GM21723 (cell line): ENCODE results near the gene TKTL1.
A peak's percentile ranks its signal among the peaks of the same experiment; 100 is the strongest.
"Not testable (repeated sequence)": the region's sequence is repeated elsewhere in the genome, so short reads cannot be mapped to it uniquely, and the experiment has no call there.

ENCODE experiments used
- ATAC-seq: cut with Tn5 transposase; IDR thresholded peaks from one replicate; pipeline ENCODE4 v1.9.1; 2021; ENCODE audit warnings: mild to moderate bottlenecking, moderate library complexity; ENCODE audit not compliant: unreplicated experiment

TKTL1 gene, protein sequence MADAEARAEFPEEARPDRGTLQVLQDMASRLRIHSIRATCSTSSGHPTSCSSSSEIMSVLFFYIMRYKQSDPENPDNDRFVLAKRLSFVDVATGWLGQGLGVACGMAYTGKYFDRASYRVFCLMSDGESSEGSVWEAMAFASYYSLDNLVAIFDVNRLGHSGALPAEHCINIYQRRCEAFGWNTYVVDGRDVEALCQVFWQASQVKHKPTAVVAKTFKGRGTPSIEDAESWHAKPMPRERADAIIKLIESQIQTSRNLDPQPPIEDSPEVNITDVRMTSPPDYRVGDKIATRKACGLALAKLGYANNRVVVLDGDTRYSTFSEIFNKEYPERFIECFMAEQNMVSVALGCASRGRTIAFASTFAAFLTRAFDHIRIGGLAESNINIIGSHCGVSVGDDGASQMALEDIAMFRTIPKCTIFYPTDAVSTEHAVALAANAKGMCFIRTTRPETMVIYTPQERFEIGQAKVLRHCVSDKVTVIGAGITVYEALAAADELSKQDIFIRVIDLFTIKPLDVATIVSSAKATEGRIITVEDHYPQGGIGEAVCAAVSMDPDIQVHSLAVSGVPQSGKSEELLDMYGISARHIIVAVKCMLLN

GRCh38 chrX:154295664-154296310 is at the start of gene TKTL1:
TSS of gene TKTL1 (plus strand) at chrX:154295795. CDS start at chrX:154295860, 65 bp downstream.
- no peak for ATAC-seq

DNA sequence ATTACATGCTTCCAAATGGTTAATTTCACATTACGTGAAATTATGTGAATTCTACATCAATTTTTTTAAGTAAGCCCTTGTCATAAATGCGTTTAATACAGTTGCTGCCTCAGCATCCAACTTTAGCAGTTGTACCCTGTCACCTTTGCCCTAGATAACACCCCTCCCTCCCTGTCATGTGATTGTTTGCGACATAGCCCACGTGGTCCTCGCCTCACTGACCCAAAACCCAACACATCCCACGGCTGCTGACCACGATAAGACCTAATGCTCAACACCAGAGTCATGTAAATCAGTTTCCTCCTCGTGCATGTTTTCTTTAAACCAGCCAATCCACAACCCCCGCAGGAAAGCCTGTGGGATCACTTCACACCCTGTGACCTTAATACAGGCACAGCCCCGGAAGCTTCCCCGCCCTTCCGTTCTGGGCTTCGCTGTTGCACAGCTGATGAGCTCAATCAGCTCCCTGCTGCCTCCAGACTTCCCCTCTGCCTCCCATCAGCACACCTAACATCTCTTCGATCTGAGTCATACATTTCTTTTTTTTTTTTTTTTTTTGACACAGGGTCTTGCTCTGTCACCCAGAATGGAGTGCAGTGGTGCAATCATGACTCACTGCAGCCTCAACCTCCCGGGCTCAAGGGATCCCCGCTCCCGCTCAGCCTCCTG is 48.1 kb upstream of the TKTL1 start:
- ATAC-seq: peak; percentile 85

DNA sequence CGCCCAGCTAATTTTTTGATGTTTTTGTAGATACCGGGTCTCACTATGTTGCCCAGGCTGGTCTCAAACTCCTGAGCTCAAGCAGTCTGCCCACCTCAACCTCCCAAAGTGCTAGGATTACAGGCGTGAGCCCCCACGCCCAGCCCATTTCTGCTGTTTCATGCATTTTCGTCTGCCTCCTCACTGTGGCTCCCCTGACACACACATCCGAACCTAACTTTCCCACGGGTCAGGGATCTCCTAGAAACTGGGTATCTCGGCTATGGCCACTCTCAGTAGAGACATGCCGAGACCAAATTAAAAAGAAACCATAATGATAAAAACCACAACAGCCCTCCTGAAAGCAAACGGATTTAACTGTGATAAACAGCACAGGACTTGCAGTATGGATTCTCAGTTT is 47.5 kb upstream of the TKTL1 start:
- not testable (repeated sequence) for ATAC-seq

DNA sequence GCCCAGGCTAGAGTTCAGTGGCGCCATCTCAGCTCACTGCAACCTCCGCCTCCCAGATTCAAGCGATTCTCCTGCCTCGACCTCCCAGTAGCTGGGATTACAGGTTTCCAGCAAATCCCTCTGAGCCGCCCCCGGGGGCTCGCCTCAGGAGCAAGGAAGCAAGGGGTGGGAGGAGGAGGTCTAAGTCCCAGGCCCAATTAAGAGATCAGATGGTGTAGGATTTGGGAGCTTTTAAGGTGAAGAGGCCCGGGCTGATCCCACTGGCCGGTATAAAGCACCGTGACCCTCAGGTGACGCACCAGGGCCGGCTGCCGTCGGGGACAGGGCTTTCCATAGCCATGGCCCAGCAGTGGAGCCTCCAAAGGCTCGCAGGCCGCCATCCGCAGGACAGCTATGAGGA is 38.3 kb upstream of the TKTL1 start, which contains the start of gene OPN1MW3:
OPN1MW3 (plus strand) TSS at position 301 of the 400 bp plus-strand sequence; CDS start at position 339, 38 bp downstream.
- ATAC-seq: not testable (repeated sequence)

DNA sequence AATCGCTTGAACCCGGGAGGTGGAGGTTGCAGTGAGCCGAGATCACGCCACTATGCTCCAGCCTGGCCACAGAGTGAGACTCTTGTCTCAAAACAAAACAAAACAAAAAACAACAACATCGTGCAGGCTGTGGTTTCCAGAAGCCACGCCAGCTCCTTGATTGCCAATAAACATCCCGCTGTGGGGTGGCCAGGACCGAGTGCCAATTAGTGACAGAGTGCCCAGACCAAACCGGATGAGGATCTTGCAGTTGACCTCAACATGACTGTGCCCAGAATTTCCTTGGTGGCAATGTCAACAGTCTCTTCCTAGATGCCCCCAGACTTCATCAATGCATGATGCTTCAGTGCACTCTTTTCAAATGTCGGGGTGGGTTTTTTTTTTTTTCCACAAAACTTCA is 36.9 kb upstream of the TKTL1 start:
- not testable (repeated sequence) for ATAC-seq

GRCh38 chrX:154263072-154263471 is 32.5 kb upstream of the TKTL1 start:
- not testable (repeated sequence) for ATAC-seq

GRCh38 chrX:154269245-154269644 is 26.4 kb upstream of the TKTL1 start:
- ATAC-seq: not testable (repeated sequence)

- ATAC-seq: peak; percentile 78
Measured at GRCh38 chrX:154284489-154285338, 10.9 kb upstream of the TKTL1 start.

GRCh38 chrX:154286406-154286805 is 9.2 kb upstream of the TKTL1 start:
- not testable (repeated sequence) for ATAC-seq

GRCh38 chrX:154294791-154295574 is 612 bp upstream of the TKTL1 start, which contains the start of gene TEX28:
TSS of gene TEX28 (minus strand) at chrX:154295124. CDS start at chrX:154292117, 3,007 bp downstream.
- no peak for ATAC-seq

GRCh38 chrX:154296731-154297130 is 1.1 kb downstream of the TKTL1 start:
- no peak for ATAC-seq

DNA sequence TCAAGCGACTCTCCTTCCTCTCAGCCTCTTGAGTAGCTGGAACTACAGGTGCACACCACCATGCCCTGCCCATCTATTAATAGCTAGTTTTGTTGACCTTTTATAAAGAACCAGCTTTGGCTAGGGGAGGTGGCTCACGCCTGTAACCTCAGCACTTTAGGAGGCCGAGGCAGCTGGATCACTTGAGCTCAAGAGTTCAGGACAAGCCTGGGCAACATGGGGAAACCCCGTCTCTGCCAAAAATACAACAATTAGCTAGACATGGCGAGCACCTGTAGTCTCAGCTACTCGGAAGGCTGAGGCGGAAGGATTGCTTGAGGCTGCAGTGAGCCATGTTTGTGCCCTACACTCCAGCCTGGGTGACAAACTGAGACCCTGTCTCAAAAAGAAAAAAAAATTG is 2.7 kb downstream of the TKTL1 start:
- ATAC-seq: no peak

- ATAC-seq: no peak
Measured at GRCh38 chrX:154300816-154301215, 5.2 kb downstream of the TKTL1 start.

DNA sequence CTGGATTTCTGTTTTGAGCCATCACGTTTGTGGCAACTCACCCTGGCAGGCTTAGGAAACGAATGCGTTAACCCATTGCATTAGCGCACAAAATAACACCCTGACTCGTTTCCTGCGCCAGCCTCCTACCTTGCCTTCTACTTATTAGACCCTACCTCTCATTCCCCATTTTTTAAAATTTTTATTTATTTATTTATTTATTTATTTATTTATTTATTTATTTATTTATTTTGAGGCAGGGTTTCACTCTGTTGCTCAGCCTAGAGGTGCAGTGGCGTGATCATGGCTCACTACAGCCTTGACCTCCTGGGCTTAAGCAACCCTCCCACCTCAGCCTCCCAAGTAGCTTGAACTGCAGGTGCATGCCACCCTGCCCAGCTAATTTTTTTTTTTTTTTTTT is 7.4 kb downstream of the TKTL1 start:
- ATAC-seq: not testable (repeated sequence)

DNA sequence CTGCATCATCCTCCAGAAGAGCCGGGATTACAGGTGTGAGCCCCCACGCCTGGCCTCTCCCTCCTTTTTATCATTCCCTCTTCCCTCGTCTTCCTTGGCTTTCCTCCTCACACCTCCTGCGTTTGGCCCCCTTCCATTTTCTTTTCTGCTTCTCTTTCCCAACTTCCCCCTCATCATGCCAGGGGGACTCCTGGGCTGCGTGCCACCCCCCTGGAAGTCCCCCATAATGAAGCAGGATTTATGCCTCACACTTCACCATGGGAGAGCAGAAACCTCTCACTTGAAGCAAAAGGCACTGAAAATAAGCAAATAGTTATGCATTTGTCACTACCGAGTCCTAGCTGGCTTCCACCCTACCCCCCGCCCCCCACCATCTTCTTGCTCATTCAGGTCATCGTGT is 7.9 kb downstream of the TKTL1 start:
- no peak for ATAC-seq

GRCh38 chrX:154304846-154305245 is 9.3 kb downstream of the TKTL1 start:
- ATAC-seq: no peak

DNA sequence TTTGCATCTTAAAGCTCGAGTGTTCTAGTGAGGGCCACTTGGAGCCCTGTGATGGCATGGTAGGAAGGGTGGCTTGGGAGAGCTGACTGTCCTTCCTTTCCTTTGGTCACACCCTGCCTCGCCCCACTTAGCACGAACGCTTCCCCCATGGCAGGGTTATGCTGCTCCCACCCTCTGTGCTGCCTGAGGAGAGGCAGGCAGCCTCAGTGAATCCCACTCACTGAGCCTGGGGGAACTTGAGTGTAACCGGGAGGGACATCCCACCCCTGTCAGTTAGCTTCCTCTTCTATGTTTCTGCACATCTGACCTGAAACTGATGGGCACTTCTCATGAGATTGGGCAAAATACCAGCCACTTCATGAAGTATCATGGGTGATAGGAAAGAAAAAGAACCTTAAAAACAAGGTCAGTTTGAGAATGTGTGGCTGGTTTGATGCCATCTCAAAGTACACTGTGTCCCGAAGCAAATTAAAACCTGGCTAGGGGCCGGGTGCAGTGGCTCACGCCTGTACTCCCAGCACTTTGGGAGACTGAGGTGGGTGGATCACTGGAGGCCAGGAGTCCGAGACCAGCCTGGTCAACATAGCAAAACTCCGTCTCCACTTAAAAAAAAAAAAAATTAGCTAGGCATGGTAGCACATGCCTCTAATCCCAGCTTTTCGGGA is 10.1 kb downstream of the TKTL1 start:
- no peak for ATAC-seq

- no peak for ATAC-seq
Measured at GRCh38 chrX:154307202-154307601, 11.6 kb downstream of the TKTL1 start.
